GM18951 (cell line): ENCODE measurements around the gene TKT.

Experiments
- POLR2A ChIP-seq: IDR thresholded peaks from 4 replicates; pipeline ENCODE4 v1.6.1; 2011; ENCODE audit warnings: mild to moderate bottlenecking; ENCODE audit not compliant: insufficient read length, insufficient read depth; ENCODE audit errors: extremely low read depth
- in situ Hi-C: fragments of 300-500 bp; cut with MboI; formaldehyde crosslinking; loops from one replicate; pipeline ENCODE4 v1.12.0; 2022; ENCODE audit warnings: low sequenced_read_pairs, mixed read lengths, inconsistent platforms; ENCODE audit not compliant: unreplicated experiment

TKT gene

GRCh38 chr3:53230041-53230621 lies 25.7 kb downstream of the TKT start:
- in situ Hi-C loops = no loop called here
- no peak for TF ChIP-seq POLR2A

GRCh38 chr3:53229606-53230005 lies 26.2 kb downstream of the TKT start:
- TF ChIP-seq POLR2A = no peak
- in situ Hi-C loops = no loop called here

DNA sequence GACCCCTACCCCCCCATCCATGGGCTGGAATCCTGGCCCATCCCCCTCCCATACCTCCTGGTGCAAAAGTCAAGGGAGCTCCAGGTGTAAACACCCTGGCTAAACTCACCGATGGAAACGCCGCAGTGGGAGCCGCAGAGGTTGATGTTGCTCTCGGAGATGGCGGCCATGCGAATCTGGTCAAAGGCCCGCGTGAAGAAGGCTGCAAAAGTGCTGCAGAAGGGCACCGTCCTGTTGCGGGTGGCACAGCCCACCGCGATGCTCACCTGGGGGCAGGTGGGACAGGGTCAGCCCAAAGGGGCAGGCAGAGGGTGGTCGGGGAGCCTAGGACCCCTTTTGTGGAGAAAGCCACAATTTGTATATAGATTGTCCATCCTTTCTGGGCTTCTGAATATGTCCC lies 26.7 kb downstream of the TKT start:
- peak; percentile 6 for TF ChIP-seq POLR2A
- in situ Hi-C loops = no loop called here

DNA sequence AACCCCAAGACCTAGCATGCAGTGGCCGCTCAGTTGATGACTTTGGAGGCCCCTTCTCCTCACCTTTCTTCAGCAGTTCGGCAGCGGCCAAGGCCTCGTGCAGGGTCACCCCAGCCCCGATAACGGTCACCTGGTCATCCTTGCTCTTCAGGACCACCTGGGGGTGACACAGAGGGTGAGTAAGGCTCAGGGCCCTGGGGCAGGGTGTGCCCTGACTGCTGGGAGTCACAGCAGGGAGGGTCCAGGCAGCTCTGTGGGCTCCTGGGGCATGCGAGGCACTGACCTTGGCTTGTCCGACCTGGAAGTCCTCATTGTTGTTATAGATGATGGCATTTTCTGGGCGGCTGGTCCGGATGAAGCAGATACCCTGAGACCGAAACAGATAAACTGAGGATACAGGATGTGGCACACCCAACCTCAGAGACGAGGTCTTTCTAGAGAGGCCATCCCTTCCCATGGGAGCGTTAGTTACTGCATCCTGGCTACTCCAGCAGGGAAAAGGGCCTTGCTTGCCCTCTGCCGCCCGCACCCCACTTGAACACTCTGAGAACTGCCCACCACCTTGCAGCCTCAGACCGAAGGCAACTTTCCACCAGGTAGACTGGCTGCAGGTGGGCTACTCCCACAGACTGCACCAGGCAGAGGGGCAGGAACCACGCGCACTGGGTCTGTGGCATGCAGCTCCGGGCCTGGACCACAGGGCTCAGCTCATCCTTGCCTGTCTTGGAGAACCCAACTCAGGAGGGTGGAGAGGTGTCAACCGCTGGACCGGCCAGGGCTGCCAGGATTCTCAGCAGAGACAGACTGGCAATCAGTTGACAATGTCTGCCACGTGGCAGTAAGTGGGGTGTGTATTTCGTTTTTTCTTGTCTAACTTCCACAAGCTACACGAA lies 27.6 kb downstream of the TKT start:
- no peak for TF ChIP-seq POLR2A
- in situ Hi-C loops = no loop called here

DNA sequence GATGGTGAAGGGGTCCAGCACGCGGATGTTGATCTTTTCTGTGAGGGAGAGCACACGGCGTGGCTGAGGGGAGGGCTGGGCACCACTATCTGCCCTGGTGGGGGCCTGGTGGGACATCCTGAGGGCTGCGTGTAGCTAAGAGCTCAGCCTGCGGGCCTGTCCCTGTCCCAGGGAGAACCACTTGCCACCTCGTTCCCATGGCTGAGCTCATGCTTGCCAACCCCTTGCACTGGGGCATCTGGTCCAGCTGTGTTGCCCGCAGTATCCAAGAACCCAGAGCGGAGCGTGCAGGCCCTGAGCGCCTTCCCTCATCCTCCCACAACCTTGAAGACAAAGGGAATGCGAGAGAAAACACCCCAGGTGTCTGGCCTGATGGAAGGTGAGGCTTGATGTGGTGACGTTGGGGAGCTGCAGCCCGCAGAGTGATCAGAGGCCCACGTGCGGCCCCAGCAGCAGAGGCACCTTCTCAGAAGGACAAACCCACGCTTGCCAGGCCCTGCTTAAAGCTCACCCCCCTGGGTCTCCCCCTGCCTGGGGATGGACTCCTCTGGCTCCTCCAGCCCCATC lies 28.9 kb downstream of the TKT start:
- no peak for TF ChIP-seq POLR2A
- in situ Hi-C loops = no loop called here

DNA sequence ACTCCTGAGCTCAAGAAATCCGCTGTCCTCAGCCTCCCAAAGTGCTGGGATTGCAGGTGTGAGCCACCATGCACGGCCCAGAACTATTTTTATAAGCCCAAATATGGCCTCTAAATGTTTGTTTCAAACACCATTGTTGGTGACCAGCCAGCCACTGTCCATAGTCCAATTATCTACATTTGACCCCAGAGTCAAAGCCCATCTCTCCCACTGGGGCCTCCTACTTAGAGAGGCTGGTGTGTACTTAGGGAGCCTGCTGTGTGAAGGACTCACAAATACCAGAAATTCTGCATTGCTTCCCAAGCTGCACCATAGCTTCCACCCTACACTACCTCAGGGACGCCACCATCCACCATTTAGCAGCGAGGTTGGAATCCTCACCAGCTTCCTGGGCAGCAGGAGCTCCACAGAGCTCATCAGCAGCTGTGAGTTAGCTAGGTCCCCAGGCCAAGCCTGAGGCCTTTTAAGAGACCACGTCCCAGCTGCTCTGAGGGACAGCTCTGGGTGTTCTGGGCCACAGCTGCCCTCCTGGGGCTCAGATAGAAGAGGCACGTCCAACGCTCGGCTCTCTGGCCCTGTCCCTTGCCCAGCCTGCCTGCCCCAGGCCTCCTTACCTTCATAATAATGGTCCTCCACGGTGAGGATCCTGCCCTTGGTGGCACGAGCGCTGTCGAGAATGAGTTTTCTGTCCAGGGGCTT lies 29.5 kb downstream of the TKT start:
- in situ Hi-C loops = no loop called here

DNA sequence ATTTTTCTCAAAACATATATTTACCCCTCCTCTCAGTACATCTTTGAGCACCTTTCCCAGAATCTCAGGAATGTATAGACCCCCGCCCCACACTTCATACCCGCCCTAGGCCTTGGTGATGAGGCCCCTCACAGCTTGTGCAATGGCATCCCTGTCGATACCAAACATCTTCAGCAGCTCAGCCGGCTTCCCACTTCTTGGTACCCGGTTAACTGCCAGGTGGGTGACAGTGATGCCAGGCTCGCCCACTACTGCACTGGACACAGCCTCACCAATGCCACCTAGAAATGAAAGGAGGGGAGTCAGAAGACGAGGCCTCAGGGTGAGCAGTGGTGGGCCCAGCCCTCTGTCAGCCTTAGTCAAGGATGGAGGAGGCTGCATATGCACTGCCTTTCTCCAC lies 30.2 kb downstream of the TKT start:
- TF ChIP-seq POLR2A = no peak
- in situ Hi-C loops = no loop called here

More for the DNA sequence above, 29.5 kb downstream of the TKT start:
- TF ChIP-seq POLR2A = no peak

- no peak for TF ChIP-seq POLR2A
- in situ Hi-C loops = no loop called here
Observed at GRCh38 chr3:53225181-53225580, 30.6 kb downstream of the TKT start.

DNA sequence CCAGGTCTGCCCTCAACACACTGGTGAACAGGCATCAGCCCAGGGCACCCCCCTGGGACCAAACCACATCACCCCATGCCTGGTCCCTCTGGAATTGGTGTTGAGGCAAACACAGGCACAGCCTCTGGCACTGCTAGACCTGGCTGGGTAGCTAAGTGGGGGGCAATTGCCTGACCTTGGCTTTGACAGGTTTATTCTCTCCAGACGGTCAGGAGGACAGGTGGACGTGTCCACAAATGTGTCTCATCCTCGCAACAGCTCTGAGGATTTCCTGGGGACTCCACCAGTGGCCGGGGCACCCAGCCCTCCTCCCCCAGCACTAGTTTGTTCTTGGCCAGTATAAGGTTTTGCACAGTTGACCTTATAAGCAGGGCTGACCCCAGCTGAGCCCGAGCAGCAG lies 31.3 kb downstream of the TKT start:
- TF ChIP-seq POLR2A = no peak
- in situ Hi-C loops = no loop called here

DNA sequence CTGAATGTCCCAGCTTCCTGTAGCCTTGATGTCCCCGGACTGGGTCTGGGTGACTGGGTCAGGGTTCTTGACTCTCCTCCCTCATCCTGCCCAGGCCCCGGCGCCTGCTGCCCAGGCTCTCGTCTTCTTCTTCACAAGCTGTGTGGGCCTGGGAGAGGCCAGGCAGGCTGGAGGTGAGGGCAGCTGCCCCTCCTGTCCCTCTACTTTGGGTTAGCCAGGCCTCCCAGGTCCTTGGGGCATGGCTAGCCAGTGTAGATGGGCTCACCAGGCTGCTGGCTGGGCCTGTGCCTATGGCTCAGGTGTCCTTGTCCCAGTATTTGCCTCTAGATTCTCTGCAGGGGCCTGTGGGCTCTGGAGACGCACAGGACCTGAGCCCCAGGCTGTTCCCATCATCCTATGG lies 31.8 kb downstream of the TKT start:
- in situ Hi-C loops = no loop called here
- no peak for TF ChIP-seq POLR2A

DNA sequence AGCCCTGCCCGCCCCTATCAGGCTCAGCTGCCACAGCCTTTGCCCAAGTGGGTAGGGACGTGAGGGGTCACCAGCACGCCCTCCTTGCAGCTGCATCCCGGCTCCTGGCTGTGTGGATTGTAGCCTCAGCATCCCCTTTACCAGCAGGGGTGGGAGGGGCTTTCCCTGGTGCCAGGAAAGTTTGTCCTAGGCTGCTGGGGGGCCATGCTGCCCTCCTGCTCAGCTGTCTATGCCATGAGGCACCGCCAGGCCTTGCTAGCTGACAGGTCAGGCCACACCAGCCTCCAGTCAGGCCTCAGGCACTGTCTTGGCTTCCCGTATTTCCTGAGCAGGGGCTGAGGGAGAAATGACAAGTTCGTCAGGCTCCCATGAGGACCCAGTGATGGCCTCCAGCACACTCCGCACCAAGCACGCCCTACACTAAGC lies 32.3 kb downstream of the TKT start:
- in situ Hi-C loops = no loop called here
- TF ChIP-seq POLR2A = no peak

DNA sequence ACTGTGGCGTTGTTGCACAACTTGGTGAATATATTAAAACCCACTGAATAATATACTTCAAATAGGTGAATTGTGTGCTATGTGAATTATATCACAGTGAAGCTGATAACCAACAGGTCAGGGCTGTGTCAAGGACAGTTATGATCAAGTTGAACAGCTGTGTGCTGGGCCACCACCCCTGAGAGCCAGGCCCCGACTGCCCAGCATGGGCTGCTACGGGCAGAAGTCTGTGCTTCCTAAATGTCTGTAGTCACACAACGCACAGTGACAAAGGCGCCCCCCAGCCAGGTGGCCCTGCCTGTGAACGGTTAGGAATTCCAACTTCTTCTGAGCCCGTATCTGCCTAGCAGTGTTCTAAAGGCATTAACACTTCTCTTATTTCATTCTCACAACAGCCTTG lies 32.8 kb downstream of the TKT start:
- no peak for TF ChIP-seq POLR2A
- in situ Hi-C loops = no loop called here

DNA sequence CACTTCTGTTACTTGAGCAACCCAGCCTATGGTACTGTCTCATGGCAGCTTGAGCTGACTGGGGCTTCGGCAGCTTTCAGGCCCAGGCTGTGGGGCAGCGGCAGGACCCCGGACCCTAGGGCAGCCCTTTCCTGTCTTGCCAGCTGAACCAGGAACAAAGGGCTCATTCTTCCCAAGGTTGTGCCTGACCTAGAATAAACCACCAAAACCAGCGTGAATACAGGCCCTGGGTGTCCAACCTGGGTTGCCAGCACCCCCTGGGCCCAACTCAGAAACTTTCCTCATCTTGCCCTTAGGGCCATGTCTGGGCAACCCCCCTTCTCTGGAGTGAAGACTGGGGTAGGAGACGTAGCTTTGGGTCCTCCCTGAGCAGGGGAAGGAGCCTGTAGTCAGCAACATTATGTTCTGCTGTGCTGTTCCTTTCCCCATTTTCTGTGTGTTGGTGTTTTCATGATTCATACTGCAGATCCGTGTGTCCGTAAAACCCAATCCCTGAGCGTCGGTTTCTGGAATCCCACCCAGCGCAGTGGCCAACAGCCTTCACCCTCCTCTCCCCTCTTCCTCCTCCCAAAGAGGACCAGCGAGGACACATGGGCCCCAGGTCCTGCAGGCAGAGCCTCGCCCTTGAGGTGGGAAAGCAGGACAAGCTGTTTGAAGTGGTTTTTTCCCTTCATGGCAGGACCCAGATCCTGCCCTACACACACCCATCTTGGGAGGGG lies 33.5 kb downstream of the TKT start:
- no peak for TF ChIP-seq POLR2A
- in situ Hi-C loops = no loop called here
